Testis (tissue), 2 donors: ENCODE results near the gene PTPN6.

Experiments used
- POLR2A ChIP-seq: fragments of 450-650 bp; IDR thresholded peaks from one replicate; pipeline ENCODE4 v1.6.1; 2017; ENCODE audit warnings: antibody characterized with exemption, mild to moderate bottlenecking, moderate library complexity
- TF ChIP-seq, protein P1 (sequence below), 3 experiments: fragments of 450-650 bp in 2 of 3; fragments of 200-600 bp in 1 of 3; sonication (generic) in 1 of 3; IDR thresholded peaks; one replicate each; pipeline ENCODE4 v1.5.1; 2016 to 2019; ENCODE audit warnings: antibody characterized with exemption in 3 of 3, mild to moderate bottlenecking in 2 of 3, moderate library complexity in 1 of 3

DNA sequence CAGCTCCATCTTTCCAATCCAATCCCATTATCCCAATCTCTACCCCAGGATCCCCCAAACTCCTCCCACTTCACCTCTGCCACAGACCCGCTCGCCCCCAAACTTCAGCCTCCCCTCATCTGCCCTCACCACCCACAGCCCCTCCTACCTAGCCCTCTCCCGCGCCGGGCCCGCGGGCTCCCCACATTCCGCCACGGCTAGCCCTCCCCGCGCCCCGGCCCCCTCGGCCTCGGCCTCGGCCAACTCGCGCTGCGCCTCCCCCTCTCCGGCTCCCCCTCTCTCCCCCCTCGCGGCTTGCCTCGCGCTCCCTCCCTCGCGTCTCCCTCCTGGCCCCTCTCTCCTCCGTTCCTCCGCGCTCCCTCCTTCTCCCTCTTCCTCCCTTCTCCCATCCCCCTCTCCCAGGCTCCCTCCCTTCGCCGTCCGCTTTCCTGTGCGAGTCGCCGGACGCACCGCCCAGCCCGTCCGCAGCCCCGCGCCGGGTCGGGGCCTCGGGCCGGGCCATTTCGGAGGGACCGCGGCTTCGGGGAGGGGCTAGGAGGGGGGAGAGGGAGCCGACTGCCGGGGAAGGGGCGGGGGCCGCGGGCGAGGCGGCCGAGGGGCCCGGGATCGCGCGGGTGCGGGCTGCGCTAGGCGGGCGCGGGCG lies 23.7 kb upstream of the PTPN6 start, which contains the start of gene ATN1:
- TF ChIP-seq, protein P1, sequence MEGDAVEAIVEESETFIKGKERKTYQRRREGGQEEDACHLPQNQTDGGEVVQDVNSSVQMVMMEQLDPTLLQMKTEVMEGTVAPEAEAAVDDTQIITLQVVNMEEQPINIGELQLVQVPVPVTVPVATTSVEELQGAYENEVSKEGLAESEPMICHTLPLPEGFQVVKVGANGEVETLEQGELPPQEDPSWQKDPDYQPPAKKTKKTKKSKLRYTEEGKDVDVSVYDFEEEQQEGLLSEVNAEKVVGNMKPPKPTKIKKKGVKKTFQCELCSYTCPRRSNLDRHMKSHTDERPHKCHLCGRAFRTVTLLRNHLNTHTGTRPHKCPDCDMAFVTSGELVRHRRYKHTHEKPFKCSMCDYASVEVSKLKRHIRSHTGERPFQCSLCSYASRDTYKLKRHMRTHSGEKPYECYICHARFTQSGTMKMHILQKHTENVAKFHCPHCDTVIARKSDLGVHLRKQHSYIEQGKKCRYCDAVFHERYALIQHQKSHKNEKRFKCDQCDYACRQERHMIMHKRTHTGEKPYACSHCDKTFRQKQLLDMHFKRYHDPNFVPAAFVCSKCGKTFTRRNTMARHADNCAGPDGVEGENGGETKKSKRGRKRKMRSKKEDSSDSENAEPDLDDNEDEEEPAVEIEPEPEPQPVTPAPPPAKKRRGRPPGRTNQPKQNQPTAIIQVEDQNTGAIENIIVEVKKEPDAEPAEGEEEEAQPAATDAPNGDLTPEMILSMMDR (IDR thresholded peaks at IDR 0.05), result no peak
- no peak for TF ChIP-seq POLR2A
